ENCODE measurements around the gene WNT5A. TPM values are rescaled to one million over a fixed set of nuclear protein-coding genes. Genes with fewer than 3 reads are reported as not detected.
A peak's percentile ranks its signal among the peaks of the same experiment; 100 is the strongest.
"Not testable (repeated sequence)": the region's sequence is repeated elsewhere in the genome, so short reads cannot be mapped to it uniquely, and the experiment has no call there.

The WNT5A gene
- total RNA-seq, 1 donor from 2014 or later: 3.3 TPM

- TF ChIP-seq EZH2phosphoT487 (IDR thresholded peaks at IDR 0.05) (no peak), EZH2 (IDR thresholded peaks at IDR 0.05) (no peak), CTCF (IDR thresholded peaks at IDR 0.05) (no peak)
- H3K27ac Mint-ChIP-seq: no peak overlapping the region
- Histone ChIP-seq H3K79me2 (ENCODE audit: low read depth) (no peaks in the 10 kb centered on the region), H3F3A (ENCODE audit: low read depth) (peaks cover 6% of the 10 kb centered on the region), H3K9ac (no peak overlapping the region), H3K27ac (no peak overlapping the region), H3K4me3 (no peak overlapping the region), H3K4me2 (no peak overlapping the region), H3K4me1 (peaks cover 11% of the 10 kb centered on the region), H3K36me3 (no peaks in the 10 kb centered on the region), H3K27me3 (no peaks in the 10 kb centered on the region), H4K20me1 (ENCODE audit: low read depth) (no peaks in the 10 kb centered on the region), H3K9me3 (ENCODE audit: low read depth) (no peaks in the 10 kb centered on the region), H2AFZ (replicated peaks) (no peak overlapping the region)
- no peaks in the 10 kb centered on the region for H3K36me3 Mint-ChIP-seq
- no peak overlapping the region for H3K4me3 Mint-ChIP-seq
- DNase-seq (ENCODE audit: low spot score): no peak
- H3K27me3 Mint-ChIP-seq (ENCODE audit: insufficient read depth, low read depth): peaks cover 2% of the 10 kb centered on the region
- H3K9me3 Mint-ChIP-seq: no peaks in the 10 kb centered on the region
- peaks cover 25% of the 10 kb centered on the region for H3K4me1 Mint-ChIP-seq
These were observed 20.7 kb upstream of the WNT5A start for GRCh38 chr3:55507808-55508207.

- H4K20me1 ChIP-seq (ENCODE audit: low read depth): no peaks in the 10 kb centered on the region
- DNase-seq (ENCODE audit: low spot score): no peak
- Mint-ChIP-seq H3K4me1 (peaks cover 6% of the 10 kb centered on the region), H3K27ac (no peak overlapping the region), H3K4me3 (no peak overlapping the region), H3K9me3 (no peaks in the 10 kb centered on the region), H3K36me3 (no peaks in the 10 kb centered on the region), H3K27me3 (ENCODE audit: insufficient read depth, low read depth) (peaks cover 2% of the 10 kb centered on the region)
- H3K79me2 ChIP-seq (ENCODE audit: low read depth): no peaks in the 10 kb centered on the region
- H3K4me3 ChIP-seq: no peak overlapping the region
- no peak overlapping the region for H3K4me2 ChIP-seq
- H3K27ac ChIP-seq: no peak overlapping the region
- no peaks in the 10 kb centered on the region for H3K9me3 ChIP-seq (ENCODE audit: low read depth)
- H3K27me3 ChIP-seq: no peaks in the 10 kb centered on the region
- no peak overlapping the region for H2AFZ ChIP-seq (replicated peaks)
- H3K36me3 ChIP-seq: no peaks in the 10 kb centered on the region
- H3K4me1 ChIP-seq: no peaks in the 10 kb centered on the region
- TF ChIP-seq EZH2 (IDR thresholded peaks at IDR 0.05) (no peak), EZH2phosphoT487 (IDR thresholded peaks at IDR 0.05) (no peak), CTCF (IDR thresholded peaks at IDR 0.05) (no peak)
- no peak overlapping the region for H3K9ac ChIP-seq
- no peaks in the 10 kb centered on the region for H3F3A ChIP-seq (ENCODE audit: low read depth)
These were observed 18.7 kb upstream of the WNT5A start for GRCh38 chr3:55505776-55506175.

GRCh38 chr3:55505102-55505501 lies 18.0 kb upstream of the WNT5A start:
- peak overlapping the region; percentile 20 for H2AFZ ChIP-seq (replicated peaks)
- not testable (repeated sequence) for H3K27me3 Mint-ChIP-seq (ENCODE audit: insufficient read depth, low read depth); H3K4me1 Mint-ChIP-seq; H3K27ac Mint-ChIP-seq; H3K27ac ChIP-seq; H3K4me3 Mint-ChIP-seq; H4K20me1 ChIP-seq (ENCODE audit: low read depth); H3K9ac ChIP-seq; H3K36me3 ChIP-seq; H3F3A ChIP-seq (ENCODE audit: low read depth); H3K9me3 Mint-ChIP-seq; H3K27me3 ChIP-seq; H3K9me3 ChIP-seq (ENCODE audit: low read depth); H3K79me2 ChIP-seq (ENCODE audit: low read depth); H3K4me3 ChIP-seq; H3K36me3 Mint-ChIP-seq; H3K4me1 ChIP-seq; H3K4me2 ChIP-seq
- TF ChIP-seq CTCF (IDR thresholded peaks at IDR 0.05): peak; percentile 52
- peak; percentile 50 for DNase-seq (ENCODE audit: low spot score)

GRCh38 chr3:55501905-55502304 lies 14.8 kb upstream of the WNT5A start:
- peaks cover 5% of the 10 kb centered on the region for H3K4me1 Mint-ChIP-seq
- Histone ChIP-seq H3K9me3 (ENCODE audit: low read depth) (no peaks in the 10 kb centered on the region), H3K79me2 (ENCODE audit: low read depth) (no peaks in the 10 kb centered on the region), H3K4me2 (no peak overlapping the region), H3K9ac (no peak overlapping the region), H3K4me1 (no peaks in the 10 kb centered on the region), H2AFZ (replicated peaks) (no peak overlapping the region), H3K27me3 (no peaks in the 10 kb centered on the region), H3K27ac (no peak overlapping the region), H3K36me3 (no peaks in the 10 kb centered on the region), H3F3A (ENCODE audit: low read depth) (no peaks in the 10 kb centered on the region), H3K4me3 (no peak overlapping the region), H4K20me1 (ENCODE audit: low read depth) (no peaks in the 10 kb centered on the region)
- TF ChIP-seq CTCF (IDR thresholded peaks at IDR 0.05) (no peak), EZH2 (IDR thresholded peaks at IDR 0.05) (no peak), EZH2phosphoT487 (IDR thresholded peaks at IDR 0.05) (no peak)
- no peaks in the 10 kb centered on the region for H3K36me3 Mint-ChIP-seq
- H3K9me3 Mint-ChIP-seq: no peaks in the 10 kb centered on the region
- DNase-seq (ENCODE audit: low spot score): no peak
- no peaks in the 10 kb centered on the region for H3K27me3 Mint-ChIP-seq (ENCODE audit: insufficient read depth, low read depth)
- no peak overlapping the region for H3K27ac Mint-ChIP-seq
- no peak overlapping the region for H3K4me3 Mint-ChIP-seq

All from neural progenitor cell (in vitro differentiated cells).